ENCODE measurements around the gene FIBP. TPM values are rescaled to one million over a fixed set of nuclear protein-coding genes. Genes with fewer than 3 reads are reported as not detected.
"Not testable (repeated sequence)": the region's sequence is repeated elsewhere in the genome, so short reads cannot be mapped to it uniquely, and the experiment has no call there.

Gene FIBP
- total RNA-seq, 1 donor = 193 TPM

DNA sequence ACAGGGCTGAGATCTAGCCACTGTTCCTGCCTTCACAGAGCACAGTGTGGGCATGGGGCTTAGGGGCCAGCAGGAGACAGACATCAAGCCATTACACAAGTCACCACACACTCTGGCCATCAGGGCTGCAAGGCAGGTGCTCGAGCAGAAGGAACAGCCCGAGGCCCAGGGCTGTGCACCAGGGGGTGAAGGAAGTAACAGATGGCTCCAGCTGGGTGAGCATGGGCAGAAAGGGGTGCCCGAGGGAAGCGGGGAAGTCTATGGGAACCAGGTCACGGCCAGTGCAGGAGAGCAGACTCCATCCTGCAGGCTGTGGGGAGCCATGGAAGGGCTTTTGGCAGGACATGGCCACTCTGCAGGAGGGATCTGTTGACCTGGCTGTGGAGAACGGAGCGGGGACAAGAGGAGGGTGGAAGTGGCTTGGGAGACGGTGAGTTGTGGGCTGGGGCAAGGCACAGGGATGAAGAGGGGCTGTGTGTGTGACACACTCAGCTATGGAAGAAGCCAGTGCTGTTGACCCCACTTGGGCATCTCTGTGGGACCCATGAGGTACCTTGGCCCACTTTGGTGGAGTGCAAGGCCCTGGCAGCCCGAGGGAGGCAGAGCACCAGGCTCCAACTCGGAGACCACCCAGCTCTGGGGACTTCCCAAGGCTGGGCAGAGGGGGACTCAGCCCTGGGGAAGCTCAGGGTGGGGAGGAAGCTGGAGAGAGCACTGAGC is 27.0 kb upstream of the FIBP start:
- DNase-seq (ENCODE audit: low read depth in 2 of 3, low spot score in 2 of 3) = no peak

DNA sequence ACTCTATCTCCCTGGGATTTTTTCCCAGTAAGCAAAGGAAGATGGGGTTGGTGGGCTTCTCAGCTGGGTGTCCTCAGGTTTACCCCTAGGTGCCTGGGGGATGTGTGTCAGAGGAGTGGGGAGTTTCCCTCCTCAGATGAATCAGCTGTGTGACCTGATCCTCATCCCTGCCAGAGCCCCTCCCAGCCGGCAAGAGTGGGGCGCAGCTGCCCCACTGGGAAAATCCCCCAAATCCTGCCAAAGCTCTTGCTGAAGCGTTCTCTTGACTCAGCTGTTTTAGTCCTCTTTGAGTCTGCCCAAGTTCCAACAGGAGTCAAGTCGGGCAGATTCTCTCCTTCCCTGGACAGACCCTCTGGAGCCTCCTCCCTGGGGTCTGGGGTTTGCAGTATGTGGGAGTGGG is 24.6 kb upstream of the FIBP start:
- DNase-seq (ENCODE audit: low read depth in 2 of 3, low spot score in 2 of 3) = no peak

DNA sequence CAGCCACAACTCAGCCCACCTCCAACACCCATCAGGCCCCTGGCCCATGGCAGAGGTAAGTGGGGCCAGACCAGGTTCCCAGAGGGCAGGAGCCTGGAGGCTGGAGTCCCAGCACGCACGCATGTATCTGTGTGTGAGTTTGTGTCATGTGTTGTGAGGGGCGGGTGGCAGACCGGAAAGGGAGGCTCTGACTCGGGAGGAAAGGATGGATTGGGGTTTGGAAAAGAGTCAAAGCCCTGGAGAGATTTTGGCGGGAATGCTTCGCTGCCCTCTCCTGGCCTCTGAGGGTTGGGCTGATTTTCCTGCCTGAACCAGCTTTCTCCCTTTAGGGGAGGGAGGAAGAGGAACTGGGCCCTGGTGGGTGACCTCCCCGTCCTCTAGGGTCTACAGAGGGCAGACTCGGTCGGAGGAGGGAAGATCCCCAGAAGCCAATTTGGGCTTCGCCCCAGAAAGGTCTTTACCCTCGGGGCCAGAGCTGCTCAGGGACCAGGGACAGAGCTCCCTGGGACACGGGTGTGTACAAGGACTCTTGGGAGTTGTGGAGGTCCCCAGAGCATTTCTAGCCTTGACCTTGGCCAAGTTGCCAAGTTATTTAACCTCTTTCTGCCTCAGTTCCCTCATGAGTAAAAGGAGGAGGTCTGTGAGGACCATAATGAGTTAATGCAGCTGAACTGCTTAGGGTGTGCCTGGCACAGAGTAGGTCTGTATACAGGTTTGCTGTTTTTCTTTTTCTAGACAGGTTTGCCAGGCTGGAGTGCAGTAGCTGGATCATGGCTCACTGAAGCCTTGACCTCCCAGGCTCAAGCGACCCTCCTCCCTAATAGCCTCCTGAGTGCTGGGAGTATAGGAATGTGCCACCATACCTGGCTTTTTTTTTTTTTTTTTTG is 23.7 kb upstream of the FIBP start:
- DNase-seq (ENCODE audit: low read depth in 2 of 3, low spot score in 2 of 3) = no peak

DNA sequence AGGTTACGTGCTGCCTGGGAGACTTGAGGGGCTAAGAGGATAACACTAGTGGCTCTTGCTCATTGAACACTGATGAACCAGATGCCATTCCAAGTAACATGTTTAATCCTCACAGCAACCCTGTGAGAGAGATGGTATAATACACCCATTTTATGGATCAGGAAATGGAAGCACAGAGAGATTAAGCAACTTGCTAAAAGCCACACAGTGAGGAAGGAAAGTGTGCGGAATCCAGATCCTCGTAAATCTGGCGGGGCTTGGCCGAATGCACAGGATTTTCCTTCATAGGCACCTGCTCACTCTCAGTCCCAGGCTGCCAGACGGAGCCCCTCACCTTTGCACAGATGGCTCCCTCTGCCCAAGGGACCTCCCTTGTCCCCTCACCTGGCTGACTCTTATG is 19.6 kb upstream of the FIBP start:
- DNase-seq (ENCODE audit: low read depth in 2 of 3, low spot score in 2 of 3) = no peak

DNA sequence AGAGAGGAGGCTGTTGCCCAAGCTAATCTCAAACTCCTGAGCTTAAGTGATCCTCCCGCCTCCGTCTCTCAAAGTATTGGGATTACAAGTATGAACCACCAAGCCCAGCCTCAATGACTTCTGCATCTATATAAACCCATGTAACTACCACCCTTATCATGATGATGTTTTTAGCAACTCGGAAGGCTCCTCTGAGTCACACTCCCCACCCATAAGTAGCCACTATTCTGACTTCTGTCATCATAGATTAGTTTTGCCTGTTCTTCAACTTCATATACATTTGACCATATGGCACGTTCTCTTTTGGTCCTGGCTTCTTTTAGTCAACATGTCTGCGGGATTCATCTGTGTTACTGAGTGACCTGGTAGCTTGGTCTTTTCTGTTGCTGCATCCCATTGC is 18.3 kb upstream of the FIBP start:
- DNase-seq (ENCODE audit: low read depth in 2 of 3, low spot score in 2 of 3) = no peak

DNA sequence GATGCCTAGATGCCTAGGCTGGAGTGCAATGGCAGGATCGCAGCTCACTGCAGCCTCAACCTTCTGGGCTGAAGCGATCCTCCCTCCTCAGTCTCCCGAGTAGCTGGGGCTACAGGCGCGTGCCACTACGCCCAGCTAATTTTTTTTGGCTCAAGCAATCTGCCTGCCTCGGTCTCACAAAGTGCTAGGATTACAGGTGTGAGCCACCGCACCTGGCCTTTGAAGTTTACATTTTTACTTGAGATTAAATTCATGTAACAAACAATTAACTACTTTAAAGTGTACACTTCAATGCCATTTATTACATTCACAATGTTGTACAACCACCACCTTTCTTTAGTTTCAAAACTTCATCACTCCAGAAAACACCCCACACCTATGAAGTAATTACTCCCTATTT is 15.4 kb upstream of the FIBP start:
- DNase-seq (ENCODE audit: low read depth in 2 of 3, low spot score in 2 of 3) = no peak

DNA sequence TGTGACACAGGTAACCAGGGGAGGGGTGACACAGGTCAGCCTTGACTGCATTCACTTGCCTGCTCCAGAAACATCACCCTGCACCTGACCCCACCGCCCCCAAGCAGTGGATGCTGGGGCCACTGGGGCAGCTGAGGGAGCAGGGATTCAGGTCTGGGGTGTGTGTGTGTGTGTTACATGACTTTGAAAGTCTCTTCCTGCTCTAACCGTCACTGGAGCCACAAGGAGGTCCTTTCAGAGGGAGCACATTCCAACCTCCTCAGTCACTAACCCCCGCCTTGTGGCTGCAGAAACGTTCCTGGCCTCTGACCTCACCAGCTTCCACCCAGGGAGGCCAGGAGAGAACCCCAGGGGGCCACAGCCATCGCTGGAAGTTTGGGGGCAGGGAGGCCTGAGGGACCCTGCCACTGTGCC is 14.8 kb upstream of the FIBP start:
- DNase-seq (ENCODE audit: low read depth in 2 of 3, low spot score in 2 of 3) = no peak

DNA sequence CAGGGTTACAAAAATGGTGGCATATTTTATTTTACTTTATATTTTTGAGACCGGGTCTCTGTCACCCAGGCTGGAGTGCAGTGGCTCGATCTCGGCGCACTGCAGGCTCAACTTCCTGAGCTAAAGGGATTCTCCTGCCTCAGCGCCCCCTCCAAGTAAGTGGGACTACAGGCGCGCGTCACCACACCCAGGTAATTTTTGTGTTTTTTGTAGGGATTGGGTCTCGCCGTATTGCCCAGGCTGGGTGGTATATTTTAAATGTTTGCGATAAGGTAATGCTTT is 12.6 kb upstream of the FIBP start:
- DNase-seq (ENCODE audit: low read depth in 2 of 3, low spot score in 2 of 3) = no peak

DNA sequence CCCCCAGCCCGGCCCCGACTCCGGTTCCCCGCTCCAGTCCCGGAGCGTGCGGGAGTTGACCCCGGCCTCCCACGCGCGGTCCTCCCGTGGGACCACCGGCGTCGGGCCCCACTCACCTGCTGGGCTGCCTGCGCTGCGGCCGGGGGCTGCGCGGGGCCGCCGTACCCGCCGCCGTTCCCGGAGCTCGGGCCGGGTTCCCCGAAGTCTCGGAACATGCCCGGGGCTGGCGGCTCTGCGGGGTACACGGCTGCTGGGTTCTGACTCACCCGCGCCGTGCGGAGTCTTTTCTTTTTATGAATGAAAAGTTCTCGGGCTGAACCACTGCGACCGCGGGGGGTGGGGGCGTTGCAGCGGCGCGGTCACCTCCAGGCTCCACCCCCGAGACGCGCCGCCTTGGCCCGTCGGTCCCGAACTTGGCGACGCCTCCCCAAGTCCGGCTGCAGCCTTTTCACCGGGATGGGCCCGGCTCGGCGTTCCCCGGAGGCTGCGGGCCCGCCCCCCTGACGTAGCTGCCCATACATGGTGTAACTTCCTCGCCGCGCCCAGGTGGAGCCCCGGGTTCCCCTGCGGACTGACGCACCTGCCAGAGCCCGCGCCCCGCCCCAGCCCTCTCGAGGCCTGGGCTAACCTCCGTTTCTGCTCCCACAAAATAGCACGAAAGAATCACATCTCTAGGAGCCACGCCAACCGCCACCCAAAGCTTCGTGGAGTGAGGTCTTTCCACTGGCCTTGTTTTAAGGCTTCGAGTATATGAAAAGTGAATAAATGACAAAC is 12.0 kb upstream of the FIBP start, which contains the start of gene FOSL1:
FOSL1 (minus strand) TSS at position 264 of the 774 bp plus-strand sequence; CDS start at position 215, 49 bp downstream.
- DNase-seq (ENCODE audit: low read depth in 2 of 3, low spot score in 2 of 3) = peak; percentile 85 to 97 (median 94)

DNA sequence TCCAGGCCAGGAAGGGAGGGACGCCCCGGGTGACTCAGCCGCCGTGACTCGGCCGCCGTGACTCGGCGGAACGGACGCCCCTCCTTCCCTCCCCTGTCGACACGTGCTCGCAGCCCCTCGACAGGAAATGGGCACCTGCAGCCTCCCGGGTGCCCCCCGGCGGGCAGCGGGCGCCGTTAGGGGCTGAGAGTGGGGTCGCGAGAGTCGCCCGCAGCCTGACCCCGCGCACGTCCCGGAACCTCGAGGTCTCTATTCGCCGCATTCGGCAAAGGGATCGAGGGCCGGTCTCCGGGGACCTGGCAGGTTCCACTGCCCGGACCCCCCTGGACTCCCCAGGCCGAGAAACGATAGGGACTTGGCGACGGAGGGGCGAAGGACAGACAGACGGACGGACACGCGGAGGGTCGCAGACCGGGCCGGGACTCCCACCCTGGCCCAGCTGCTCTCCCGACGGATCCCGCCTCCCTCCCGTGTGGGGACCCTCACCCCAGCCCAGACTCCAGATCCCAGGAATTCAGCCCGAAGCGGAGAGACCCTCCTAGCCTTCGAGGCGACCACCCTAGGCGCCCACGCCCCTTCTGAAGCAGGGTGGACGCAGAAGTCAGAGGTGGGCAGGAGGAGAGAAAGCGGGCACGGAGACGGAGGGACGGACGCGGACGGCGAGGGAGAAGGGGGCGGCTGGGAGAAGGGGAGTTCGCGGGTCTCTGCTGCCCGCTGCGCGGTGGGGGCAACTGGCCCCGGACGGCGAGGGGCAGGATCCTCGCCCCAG is 11.3 kb upstream of the FIBP start:
- peak in 2 of 3 donors; percentile 82 to 84 for DNase-seq (ENCODE audit: low read depth in 2 of 3, low spot score in 2 of 3)

DNA sequence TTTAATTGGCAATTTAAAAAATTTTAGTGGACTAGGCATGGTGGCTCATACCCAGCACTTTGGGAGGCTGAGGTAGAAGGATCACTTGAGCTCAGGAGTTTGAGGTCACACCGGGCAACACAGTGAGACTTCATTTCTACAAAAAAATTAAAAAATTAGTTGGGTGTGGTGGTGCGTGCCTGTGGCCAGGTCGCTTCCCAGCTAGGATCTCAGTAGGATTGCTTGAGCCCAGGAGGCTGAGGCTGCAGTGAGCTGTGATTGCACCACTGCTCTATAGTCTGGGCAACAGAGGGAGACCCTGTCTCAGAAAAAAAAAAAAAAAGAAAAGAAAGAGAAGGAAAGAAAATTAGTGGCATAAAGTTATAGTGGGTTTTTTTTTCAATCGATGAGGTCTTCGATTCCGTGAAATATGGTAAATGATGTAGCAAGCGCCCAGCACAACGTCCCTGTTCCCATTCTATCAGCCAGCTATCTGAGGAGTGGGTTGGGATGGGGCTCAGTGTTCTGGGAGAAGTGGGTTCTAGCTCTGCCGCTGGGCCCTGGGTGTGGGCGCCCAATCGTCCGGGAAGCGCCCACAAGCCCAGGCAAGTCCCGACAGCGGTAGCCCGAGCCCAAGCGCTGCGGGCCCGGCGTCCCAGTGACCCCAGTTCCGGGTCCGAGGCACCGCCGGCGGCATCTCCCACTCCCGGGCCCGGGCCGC is 10.5 kb upstream of the FIBP start:
- no peak for DNase-seq (ENCODE audit: low read depth in 2 of 3, low spot score in 2 of 3)

DNA sequence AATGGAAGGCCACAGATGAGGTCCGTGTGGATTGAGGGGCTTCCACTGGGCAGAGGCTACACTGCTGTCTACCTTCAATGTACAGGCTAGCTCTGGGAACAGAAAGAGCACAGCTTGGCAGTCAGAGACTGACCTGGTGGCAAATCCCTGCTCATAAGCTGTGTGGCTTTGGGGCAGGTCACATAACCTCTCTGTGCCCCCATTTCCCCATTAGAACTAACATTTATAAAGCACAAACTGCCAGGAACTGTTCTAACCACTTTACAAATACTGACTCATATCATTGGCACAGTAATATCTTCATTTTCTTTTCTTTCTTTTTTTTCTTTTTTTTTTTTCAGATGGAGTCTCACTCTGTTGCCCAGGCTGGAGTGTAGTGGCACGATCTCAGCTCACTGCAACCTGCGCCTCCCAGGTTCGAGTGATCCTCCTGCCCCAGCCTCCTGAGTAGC is 8.8 kb upstream of the FIBP start:
- no peak for DNase-seq (ENCODE audit: low read depth in 2 of 3, low spot score in 2 of 3)

DNA sequence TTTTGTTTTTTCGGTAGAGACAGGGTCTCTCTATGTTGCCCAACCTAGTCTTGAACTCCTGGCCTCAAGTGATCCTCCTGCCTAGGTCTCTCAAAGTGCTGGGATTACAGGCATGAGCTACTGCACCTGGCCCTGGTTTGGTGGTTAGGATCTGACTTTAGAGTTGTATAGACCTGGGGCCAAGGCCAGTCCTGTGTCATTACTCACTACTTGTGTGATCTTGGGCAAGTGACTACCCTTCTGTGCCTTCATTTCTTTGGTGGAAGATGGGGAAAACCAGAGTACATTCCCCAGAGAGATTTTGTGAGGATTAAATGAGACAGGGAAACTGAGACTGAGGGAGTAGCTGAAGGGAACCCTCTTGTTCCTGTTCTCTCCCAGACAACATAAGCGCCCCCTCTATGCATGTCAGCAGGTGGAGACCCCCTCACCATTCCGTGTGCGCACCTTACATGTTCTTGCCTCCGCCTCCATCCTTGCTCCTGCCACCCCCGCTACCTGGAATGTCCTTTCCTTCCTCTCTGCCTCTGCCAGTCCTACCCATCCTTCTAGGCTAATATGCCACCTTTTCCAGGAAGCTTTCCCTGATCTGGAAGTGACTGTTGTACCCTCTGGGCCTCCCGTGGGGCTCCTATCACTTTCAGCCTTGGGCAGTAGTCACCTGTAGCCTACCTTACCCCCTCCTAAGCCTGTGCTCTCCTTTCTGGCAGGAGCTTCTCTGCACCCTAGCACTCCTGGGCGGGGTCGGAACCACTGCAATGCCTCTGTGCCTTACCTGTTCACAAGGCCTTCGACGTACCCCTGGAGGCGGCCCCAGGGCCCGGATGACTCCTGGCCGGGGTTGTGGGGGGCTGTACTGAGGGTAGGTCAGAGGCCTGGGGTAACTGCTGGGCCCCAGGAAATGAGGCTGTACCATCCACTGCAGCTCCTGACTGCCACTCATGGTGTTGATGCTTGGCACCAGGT is 8.0 kb upstream of the FIBP start:
- no peak for DNase-seq (ENCODE audit: low read depth in 2 of 3, low spot score in 2 of 3)

DNA sequence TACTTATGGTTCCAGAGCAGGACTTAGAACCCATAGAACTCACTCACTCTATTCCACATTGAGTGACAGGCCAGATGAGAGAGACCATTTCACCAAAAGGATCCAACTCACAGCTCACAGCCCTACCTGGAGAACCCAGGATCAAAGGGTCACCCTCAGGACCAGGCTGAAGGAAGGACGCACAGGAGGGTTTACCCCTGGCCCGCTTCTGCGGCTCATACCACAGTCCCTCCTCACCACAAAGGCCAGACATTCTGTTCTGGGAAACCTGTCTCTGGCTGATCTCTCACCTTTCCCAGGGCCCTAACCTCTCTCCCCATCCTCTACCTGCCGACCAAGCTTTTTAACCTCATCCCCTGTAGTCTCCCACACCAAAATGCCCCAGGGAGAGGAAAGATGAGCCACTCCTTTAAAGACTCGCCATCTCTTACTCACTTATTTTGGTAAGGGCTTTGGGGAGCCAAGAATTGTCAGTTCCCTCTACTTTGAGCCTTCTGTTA is 7.3 kb upstream of the FIBP start:
- DNase-seq (ENCODE audit: low read depth in 2 of 3, low spot score in 2 of 3) = no peak

DNA sequence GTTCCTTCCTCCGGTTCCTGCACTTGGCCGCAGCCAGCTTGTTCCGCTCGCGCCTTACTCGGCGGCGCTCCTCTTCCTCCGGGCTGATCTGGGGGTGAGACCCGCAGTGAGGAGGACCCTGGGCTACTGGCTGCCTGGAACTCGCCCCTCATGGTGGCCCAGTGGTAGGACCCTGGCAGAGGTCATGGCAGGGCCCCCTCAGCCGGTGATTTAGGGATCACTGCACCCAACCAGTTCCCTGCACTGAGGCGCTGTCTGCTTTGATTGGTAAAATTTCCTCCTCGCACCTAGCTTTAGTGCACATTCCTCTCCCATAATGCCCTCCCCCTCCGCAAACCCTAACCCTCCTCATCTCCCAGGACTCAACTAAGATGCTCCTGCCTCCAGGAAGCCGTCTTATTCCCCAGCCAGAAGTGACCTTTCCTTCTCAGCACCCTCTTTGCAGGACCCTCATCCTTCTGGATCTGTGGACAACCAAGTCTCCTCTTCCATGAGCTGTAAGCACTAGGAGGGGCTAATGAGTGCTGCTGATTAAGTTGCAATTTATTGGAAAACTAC is 5.8 kb upstream of the FIBP start:
- DNase-seq (ENCODE audit: low read depth in 2 of 3, low spot score in 2 of 3) = peak in 2 of 3 donors; percentile 56 to 71

DNA sequence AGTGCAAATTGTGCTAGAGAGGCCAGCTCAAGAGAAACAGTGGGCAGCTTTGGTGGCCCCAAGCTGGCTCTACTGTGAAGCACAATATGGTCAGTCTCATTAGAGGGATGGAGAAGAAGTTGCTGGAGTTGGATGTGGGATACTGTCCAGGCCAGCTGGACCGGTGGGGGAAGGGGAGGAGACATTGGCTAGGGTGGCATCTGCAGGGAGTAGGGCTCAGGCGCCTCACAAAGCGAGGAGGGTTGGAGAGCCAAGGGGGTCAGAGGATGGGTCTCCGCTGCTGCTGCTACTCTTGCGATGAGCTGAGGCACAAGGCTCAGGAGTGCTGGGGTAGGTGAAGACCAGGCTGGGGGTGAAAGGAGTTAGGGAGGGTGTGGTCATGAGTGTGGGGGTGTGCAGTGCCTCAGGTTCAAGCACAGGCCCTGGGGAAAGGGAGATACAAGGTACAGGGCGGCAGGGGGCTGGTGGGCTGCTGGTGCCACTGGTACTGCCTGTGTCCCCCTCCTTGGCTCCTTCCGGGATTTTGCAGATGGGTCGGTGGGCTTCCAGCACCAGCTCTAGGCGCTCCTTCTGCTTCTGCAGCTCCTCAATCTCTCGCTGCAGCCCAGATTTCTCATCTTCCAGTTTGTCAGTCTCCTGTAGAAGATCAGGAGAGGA is 4.5 kb upstream of the FIBP start:
- DNase-seq (ENCODE audit: low read depth in 2 of 3, low spot score in 2 of 3) = no peak

DNA sequence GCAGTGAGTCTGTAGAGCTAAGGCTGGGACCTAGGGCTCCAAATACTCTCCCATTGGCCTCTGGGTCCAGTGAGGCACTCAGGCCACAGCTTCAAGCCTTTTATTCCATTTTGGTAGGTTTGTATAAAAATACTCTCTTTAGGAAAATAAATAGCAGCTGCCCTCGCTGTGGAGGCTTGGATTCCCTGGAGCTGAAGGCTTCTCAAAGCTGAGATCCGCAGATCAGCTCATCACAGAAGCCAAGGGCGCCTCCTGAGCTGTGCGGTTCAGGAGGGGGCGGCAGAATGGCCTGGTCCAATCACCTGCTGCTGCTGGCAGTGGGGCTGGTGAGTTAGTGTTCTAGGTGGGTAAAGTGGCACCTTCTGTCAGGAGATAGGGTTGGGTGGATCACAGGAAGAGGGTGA is 3.9 kb upstream of the FIBP start:
- not testable (repeated sequence) for DNase-seq (ENCODE audit: low read depth in 2 of 3, low spot score in 2 of 3)

All from hematopoietic multipotent progenitor cell (in vitro differentiated cells).